ENCODE measurements around the gene RBCK1. TPM values are rescaled to one million over a fixed set of nuclear protein-coding genes. Genes with fewer than 3 reads are reported as not detected.

The RBCK1 gene
- total RNA-seq, 1 donor = 104 TPM

DNA sequence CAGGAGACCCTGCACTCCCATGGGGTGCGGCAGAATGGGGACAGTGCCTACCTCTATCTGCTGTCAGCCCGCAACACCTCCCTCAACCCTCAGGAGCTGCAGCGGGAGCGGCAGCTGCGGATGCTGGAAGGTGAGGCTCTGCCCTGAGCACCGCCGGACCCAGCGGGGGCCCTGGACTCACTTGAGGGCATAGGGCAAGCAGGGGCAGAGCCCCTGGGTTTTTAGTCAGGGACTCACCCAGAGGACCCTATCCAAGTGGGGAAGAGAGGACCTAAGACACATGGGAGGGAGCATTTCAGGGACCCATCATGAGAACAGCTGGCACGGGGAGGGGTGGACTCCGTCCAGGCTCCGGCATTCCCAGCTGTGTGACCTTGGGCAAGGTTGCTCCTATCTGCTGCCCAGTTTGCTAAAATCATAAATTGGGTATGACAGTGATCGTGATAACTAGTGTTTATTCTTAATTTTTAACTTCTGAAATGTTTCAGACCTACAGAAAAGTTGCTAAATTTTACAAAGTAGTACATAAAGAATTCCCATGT is 9.8 kb downstream of the RBCK1 start:
- H3K27ac ChIP-seq (ENCODE audit: low read depth, low read length) = no peak overlapping the region
- peaks cover 35% of the 10 kb centered on the region for H3K36me3 ChIP-seq (ENCODE audit: insufficient read depth, low read length)
- no peaks in the 10 kb centered on the region for H4K20me1 ChIP-seq (ENCODE audit: insufficient read depth, low read length)
- peaks cover 24% of the 10 kb centered on the region for H3K79me2 ChIP-seq (ENCODE audit: insufficient read depth, low read length)
- no peak overlapping the region for H2AFZ ChIP-seq (ENCODE audit: low read length)
- H3K9me3 ChIP-seq (ENCODE audit: low read depth, low read length) = no peaks in the 10 kb centered on the region
- H3K4me1 ChIP-seq (ENCODE audit: insufficient read depth, low read length) = peaks cover 3% of the 10 kb centered on the region
- DNase-seq (ENCODE audit: insufficient read length, low spot score, missing footprints) = peak; percentile 84
- H3K27me3 ChIP-seq (ENCODE audit: insufficient read depth, low read length) = no peaks in the 10 kb centered on the region
- H3K4me3 ChIP-seq (ENCODE audit: insufficient read depth, low read length) = no peak overlapping the region
- TF ChIP-seq, protein P1, sequence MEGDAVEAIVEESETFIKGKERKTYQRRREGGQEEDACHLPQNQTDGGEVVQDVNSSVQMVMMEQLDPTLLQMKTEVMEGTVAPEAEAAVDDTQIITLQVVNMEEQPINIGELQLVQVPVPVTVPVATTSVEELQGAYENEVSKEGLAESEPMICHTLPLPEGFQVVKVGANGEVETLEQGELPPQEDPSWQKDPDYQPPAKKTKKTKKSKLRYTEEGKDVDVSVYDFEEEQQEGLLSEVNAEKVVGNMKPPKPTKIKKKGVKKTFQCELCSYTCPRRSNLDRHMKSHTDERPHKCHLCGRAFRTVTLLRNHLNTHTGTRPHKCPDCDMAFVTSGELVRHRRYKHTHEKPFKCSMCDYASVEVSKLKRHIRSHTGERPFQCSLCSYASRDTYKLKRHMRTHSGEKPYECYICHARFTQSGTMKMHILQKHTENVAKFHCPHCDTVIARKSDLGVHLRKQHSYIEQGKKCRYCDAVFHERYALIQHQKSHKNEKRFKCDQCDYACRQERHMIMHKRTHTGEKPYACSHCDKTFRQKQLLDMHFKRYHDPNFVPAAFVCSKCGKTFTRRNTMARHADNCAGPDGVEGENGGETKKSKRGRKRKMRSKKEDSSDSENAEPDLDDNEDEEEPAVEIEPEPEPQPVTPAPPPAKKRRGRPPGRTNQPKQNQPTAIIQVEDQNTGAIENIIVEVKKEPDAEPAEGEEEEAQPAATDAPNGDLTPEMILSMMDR (IDR thresholded peaks at IDR 0.05; ENCODE audit: extremely low read depth, low read depth, low read length) = no peak
- no peak overlapping the region for H3K4me2 ChIP-seq (ENCODE audit: insufficient read depth, low read length)

DNA sequence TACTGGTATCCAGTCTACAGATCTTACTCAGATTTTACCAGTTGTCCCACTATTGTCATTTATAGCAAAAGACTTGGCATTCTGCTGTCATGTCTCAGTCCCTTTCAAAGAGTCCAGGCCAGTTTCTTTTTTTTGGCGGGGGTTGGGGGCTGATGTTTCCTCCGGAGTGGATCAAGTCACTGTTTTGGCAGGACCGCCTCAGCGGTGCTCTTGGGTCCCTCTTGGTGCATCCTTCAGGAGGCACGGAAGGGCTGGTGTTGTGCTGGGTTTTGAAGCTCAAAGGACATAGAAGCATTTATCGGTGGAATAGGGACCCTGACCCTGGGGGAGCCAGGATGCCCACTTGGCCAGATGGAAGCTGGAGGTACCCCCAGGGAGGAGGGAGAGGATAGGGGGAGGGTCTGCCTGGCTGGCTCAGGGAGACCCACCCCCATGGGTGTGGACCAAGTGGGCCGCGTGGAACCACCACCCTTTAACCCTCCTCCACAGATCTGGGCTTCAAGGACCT is 10.8 kb downstream of the RBCK1 start:
- Histone ChIP-seq H3K27ac (ENCODE audit: low read depth, low read length) (no peak overlapping the region), H3K36me3 (ENCODE audit: insufficient read depth, low read length) (peaks cover 44% of the 10 kb centered on the region)
- TF ChIP-seq, protein P1 (IDR thresholded peaks at IDR 0.05; ENCODE audit: extremely low read depth, low read depth, low read length) = no peak

DNA sequence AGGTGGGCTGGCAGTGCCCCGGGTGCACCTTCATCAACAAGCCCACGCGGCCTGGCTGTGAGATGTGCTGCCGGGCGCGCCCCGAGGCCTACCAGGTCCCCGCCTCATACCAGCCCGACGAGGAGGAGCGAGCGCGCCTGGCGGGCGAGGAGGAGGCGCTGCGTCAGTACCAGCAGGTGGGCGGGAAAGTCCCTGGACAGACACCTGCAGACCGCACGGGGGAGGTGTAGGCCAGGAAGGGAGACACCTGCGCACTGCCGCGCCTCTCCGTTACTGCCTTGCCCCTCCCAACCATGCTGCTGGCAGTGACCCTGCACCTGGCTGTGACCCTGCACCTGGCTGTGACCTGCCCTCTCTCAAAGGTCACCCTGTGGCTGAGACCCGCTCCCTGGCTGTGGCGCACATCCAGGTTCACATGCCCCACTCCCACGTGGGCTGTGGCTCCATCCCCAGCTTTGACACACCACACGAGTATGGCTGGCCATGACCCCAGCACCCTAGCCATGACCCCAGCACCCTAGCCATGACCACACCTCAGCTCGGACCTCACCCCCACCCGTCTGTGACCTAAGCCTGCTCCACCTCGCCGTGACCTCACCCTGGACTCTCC is 11.6 kb downstream of the RBCK1 start:
- Histone ChIP-seq H3K79me2 (ENCODE audit: insufficient read depth, low read length) (peaks cover 8% of the 10 kb centered on the region), H3K36me3 (ENCODE audit: insufficient read depth, low read length) (peaks cover 51% of the 10 kb centered on the region), H3K4me2 (ENCODE audit: insufficient read depth, low read length) (no peak overlapping the region), H3K27ac (ENCODE audit: low read depth, low read length) (no peak overlapping the region), H3K9me3 (ENCODE audit: low read depth, low read length) (no peaks in the 10 kb centered on the region), H4K20me1 (ENCODE audit: insufficient read depth, low read length) (no peaks in the 10 kb centered on the region), H3K27me3 (ENCODE audit: insufficient read depth, low read length) (no peaks in the 10 kb centered on the region), H2AFZ (ENCODE audit: low read length) (no peak overlapping the region), H3K4me1 (ENCODE audit: insufficient read depth, low read length) (peaks cover 3% of the 10 kb centered on the region), H3K4me3 (ENCODE audit: insufficient read depth, low read length) (no peak overlapping the region)
- DNase-seq (ENCODE audit: insufficient read length, low spot score, missing footprints) = no peak
- TF ChIP-seq, protein P1 (IDR thresholded peaks at IDR 0.05; ENCODE audit: extremely low read depth, low read depth, low read length) = no peak

More for the DNA sequence above, 10.8 kb downstream of the RBCK1 start:
- peaks cover 15% of the 10 kb centered on the region for H3K79me2 ChIP-seq (ENCODE audit: insufficient read depth, low read length)
- no peak for DNase-seq (ENCODE audit: insufficient read length, low spot score, missing footprints)
- no peak overlapping the region for H3K4me3 ChIP-seq (ENCODE audit: insufficient read depth, low read length)
- H2AFZ ChIP-seq (ENCODE audit: low read length) = no peak overlapping the region
- H3K4me1 ChIP-seq (ENCODE audit: insufficient read depth, low read length) = peaks cover 3% of the 10 kb centered on the region
- no peaks in the 10 kb centered on the region for H4K20me1 ChIP-seq (ENCODE audit: insufficient read depth, low read length)
- H3K27me3 ChIP-seq (ENCODE audit: insufficient read depth, low read length) = no peaks in the 10 kb centered on the region
- no peaks in the 10 kb centered on the region for H3K9me3 ChIP-seq (ENCODE audit: low read depth, low read length)
- H3K4me2 ChIP-seq (ENCODE audit: insufficient read depth, low read length) = no peak overlapping the region

DNA sequence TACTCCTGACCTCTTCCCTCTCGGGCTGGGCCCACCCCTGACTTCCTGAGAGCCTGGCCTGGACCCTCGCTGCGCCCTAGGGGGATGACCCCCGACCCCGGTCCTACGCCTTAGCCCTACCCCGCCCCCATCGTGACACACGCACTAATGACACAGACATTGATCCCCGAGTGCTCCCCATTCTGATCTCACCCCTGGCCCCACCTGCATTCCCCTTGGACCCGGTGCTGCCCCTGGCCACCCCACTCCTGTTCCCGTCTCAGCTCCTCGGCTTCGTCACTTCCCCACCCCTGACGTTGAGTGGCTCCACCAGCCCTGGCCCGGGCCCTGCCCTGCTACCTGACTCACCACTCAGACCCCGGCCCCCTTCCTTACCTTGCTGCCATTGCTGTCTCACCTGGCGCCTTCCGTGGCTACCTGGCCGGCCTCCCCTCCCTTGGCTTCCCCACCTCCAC is 12.1 kb downstream of the RBCK1 start:
- Histone ChIP-seq H3K4me3 (ENCODE audit: insufficient read depth, low read length) (no peak overlapping the region), H3K4me1 (ENCODE audit: insufficient read depth, low read length) (peaks cover 3% of the 10 kb centered on the region), H3K36me3 (ENCODE audit: insufficient read depth, low read length) (peaks cover 52% of the 10 kb centered on the region), H3K9me3 (ENCODE audit: low read depth, low read length) (no peaks in the 10 kb centered on the region), H3K4me2 (ENCODE audit: insufficient read depth, low read length) (no peak overlapping the region), H4K20me1 (ENCODE audit: insufficient read depth, low read length) (no peaks in the 10 kb centered on the region), H3K27ac (ENCODE audit: low read depth, low read length) (no peak overlapping the region), H3K79me2 (ENCODE audit: insufficient read depth, low read length) (peaks cover 6% of the 10 kb centered on the region), H3K27me3 (ENCODE audit: insufficient read depth, low read length) (no peaks in the 10 kb centered on the region), H2AFZ (ENCODE audit: low read length) (no peak overlapping the region)
- TF ChIP-seq, protein P1 (IDR thresholded peaks at IDR 0.05; ENCODE audit: extremely low read depth, low read depth, low read length) = no peak
- peak; percentile 86 for DNase-seq (ENCODE audit: insufficient read length, low spot score, missing footprints)
